B cell (primary cell): ENCODE results near the gene BRSK2. TPM values are rescaled to one million over a fixed set of nuclear protein-coding genes. Genes with fewer than 3 reads are reported as not detected.

Experiments used
- ATAC-seq: fragments of 200-7000 bp; cut with Tn5 transposase; one replicate; pipeline ENCODE4 v1.10.0; 2021; ENCODE audit warnings: low read depth, mild to moderate bottlenecking, moderate number of reproducible peaks, moderate library complexity
- CTCF ChIA-PET: fragments of 350-600 bp; sonication (Branson Sonifier 250); formaldehyde crosslinking; loops from one replicate; lab custom pipeline; 2021; ENCODE audit warnings: antibody characterized with exemption, inconsistent platforms; lab: Charles Lee
- POLR2A ChIA-PET: fragments of 350-600 bp; sonication (Branson Sonifier 250); formaldehyde crosslinking; loops from one replicate; lab custom pipeline; 2021; ENCODE audit warnings: antibody characterized with exemption; lab: Charles Lee
- DNase-seq: peaks from one replicate; pipeline ENCODE4 v3.0.0; 2013
- H2AFZ ChIP-seq: 2 replicates; pipeline ENCODE4 v1.6.1; 2012; ENCODE audit warnings: mild to moderate bottlenecking, low read depth, low read length; ENCODE audit not compliant: insufficient read depth, poor library complexity, severe bottlenecking
- H3K27ac ChIP-seq, 2 donors: 1 replicate in 1 of 2; 2 replicates in 1 of 2; pipeline ENCODE4 v1.5.1; 2012 to 2013; ENCODE audit warnings: low read length in 2 of 2, mild to moderate bottlenecking in 2 of 2, moderate library complexity in 1 of 2
- H3K27me3 ChIP-seq, 4 experiments: fragments of 200-600 bp in 1 of 4; sonication (generic) in 1 of 4; replicated peaks in 1 of 4; 1 replicate in 2 of 4; 2 replicates in 2 of 4; pipeline versions ENCODE4 v1.6.1 to v1.7.0; 2013 to 2016; ENCODE audit warnings: low read length in 3 of 4, mild to moderate bottlenecking in 2 of 4, mixed read lengths in 1 of 4, moderate library complexity in 1 of 4; ENCODE audit not compliant: insufficient read depth in 4 of 4, control insufficient read depth in 3 of 4; ENCODE audit errors: control extremely low read depth in 1 of 4
- H3K36me3 ChIP-seq, 2 experiments: replicated peaks in 1 of 2; 1 replicate in 1 of 2; 2 replicates in 1 of 2; pipeline versions ENCODE4 v1.6.1 to v1.7.1; 2013; ENCODE audit warnings: low read length in 1 of 2; ENCODE audit not compliant: insufficient read depth in 2 of 2, control insufficient read depth in 1 of 2; ENCODE audit errors: control extremely low read depth in 1 of 2, extremely low read depth in 1 of 2
- H3K4me1 ChIP-seq, 2 donors: fragments of 200-600 bp in 1 of 2; sonication (generic) in 1 of 2; 1 replicate in 1 of 2; 2 replicates in 1 of 2; pipeline versions ENCODE4 v1.5.1 to v1.6.1; 2013 to 2017; ENCODE audit warnings: low read length in 2 of 2; ENCODE audit not compliant: control insufficient read depth in 2 of 2, insufficient read depth in 2 of 2
- H3K4me2 ChIP-seq: replicated peaks from 2 replicates; pipeline ENCODE3; 2012; ENCODE audit warnings: mild to moderate bottlenecking, low read depth, low read length; ENCODE audit not compliant: poor library complexity, severe bottlenecking
- H3K4me3 ChIP-seq, 5 experiments: fragments of 200-600 bp in 1 of 5; sonication (generic) in 1 of 5; 1 replicate in 3 of 5; 2 replicates in 2 of 5; pipeline versions ENCODE4 v1.5.1 to v1.7.0; 2011 to 2016; ENCODE audit warnings: low read length in 4 of 5, mild to moderate bottlenecking in 4 of 5, low read depth in 2 of 5, control low read depth in 1 of 5, moderate library complexity in 1 of 5; ENCODE audit not compliant: insufficient read depth in 1 of 5; ENCODE audit errors: control extremely low read depth in 1 of 5, extremely low read depth in 1 of 5
- H3K79me2 ChIP-seq: fragments of 200-600 bp; sonication (generic); one replicate; pipeline ENCODE4 v1.6.0; 2016; ENCODE audit warnings: low read length; ENCODE audit not compliant: control insufficient read depth, insufficient read depth
- H3K9ac ChIP-seq: fragments of 200-600 bp; sonication (generic); 2 replicates; pipeline ENCODE4 v1.6.1; 2017; ENCODE audit warnings: mild to moderate bottlenecking, low read length, moderate library complexity
- H3K9me3 ChIP-seq, 3 donors: one replicate each; pipeline versions ENCODE4 v1.6.1 to v1.7.1; 2013; ENCODE audit warnings: low read length in 2 of 3; ENCODE audit not compliant: control insufficient read depth in 2 of 3, insufficient read depth in 1 of 3; ENCODE audit errors: control extremely low read depth in 1 of 3
- H4K20me1 ChIP-seq: 2 replicates; pipeline ENCODE4 v1.6.0; 2012; ENCODE audit warnings: mild to moderate bottlenecking, low read length; ENCODE audit not compliant: insufficient read depth, control insufficient read depth, poor library complexity, severe bottlenecking
- H3K27ac Mint-ChIP-seq: one replicate; pipeline ENCODE4 v1.8.0; 2021; ENCODE audit warnings: mixed read lengths
- H3K27me3 Mint-ChIP-seq: one replicate; pipeline ENCODE4 v1.8.0; 2021; ENCODE audit warnings: mixed read lengths
- H3K4me1 Mint-ChIP-seq: one replicate; pipeline ENCODE4 v1.8.0; 2021; ENCODE audit warnings: mixed read lengths
- H3K4me3 Mint-ChIP-seq: one replicate; pipeline ENCODE4 v1.8.0; 2021; ENCODE audit warnings: mixed read lengths
- H3K9me3 Mint-ChIP-seq: one replicate; pipeline ENCODE4 v1.8.0; 2022; ENCODE audit warnings: mixed read lengths; ENCODE audit not compliant: insufficient read depth
- CTCF ChIP-seq: fragments of 200-600 bp; IDR thresholded peaks from one replicate; pipeline ENCODE4 v1.8.0; 2022; ENCODE audit warnings: antibody characterized with exemption, mild to moderate bottlenecking
- EZH2 ChIP-seq: IDR thresholded peaks from 2 replicates; pipeline ENCODE4 v1.6.1; 2012; ENCODE audit warnings: borderline replicate concordance, low read depth, mild to moderate bottlenecking, moderate library complexity, low read length; ENCODE audit not compliant: insufficient read depth, poor library complexity, severe bottlenecking
- WGBS: methylation state at CpG from one replicate; pipeline ENCODE4 v1.1.5; 2013; ENCODE audit warnings: missing lambda C conversion rate; ENCODE audit not compliant: insufficient coverage; 5-methylcytosine and 5-hydroxymethylcytosine counted together
- intact Hi-C: fragments of 100-400 bp; cut with micrococcal nuclease; formaldehyde crosslinking; loops from one replicate; pipeline ENCODE4 v1.10.0; 2022
- polyA plus RNA-seq: library from polyadenylated mRNA; depleted of rRNA; stranded (reverse); fragments of >200 nt; gene quantifications from 2 replicates; pipeline ENCODE4 v1.2.3, GENCODE V29; 2012
- total RNA-seq, 2 donors: library from RNA; stranded (reverse); fragments of 120-200 nt in 1 of 2; gene quantifications; 1 replicate in 1 of 2; 2 replicates in 1 of 2; pipeline versions ENCODE4 v1.2.3 to v1.2.4, GENCODE V29; 2013 to 2022

The BRSK2 gene
- total and polyA plus RNA-seq, 2 donors (not counting 1 experiment from before 2014, with no cell fraction given) = 0.51 to 0.79 TPM

DNA sequence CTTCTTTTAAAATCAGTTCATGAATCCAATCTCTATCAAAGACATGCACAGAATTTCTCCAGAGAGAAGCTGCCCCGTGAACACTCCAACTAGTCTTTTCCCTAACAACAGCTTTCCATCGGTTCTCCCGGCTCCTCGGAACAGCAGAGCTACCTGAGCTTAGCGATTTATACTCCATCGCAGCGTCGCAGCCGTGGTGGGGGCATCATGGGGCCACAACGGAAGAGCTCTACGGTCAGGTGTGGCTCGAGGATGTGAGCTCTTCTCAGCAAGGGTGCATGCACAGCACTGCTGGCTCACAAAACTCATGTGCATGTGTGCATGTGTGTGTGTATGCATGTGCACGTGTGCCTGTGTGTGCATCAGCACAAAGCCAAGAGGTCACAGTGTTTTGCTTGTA is 108.5 kb downstream of the BRSK2 start:
- DNase-seq = no peak
- peaks cover 3% of the 10 kb centered on the region for H3K9me3 Mint-ChIP-seq
- Histone ChIP-seq H2AFZ (no peak overlapping the region), H4K20me1 (peaks cover 93% of the 10 kb centered on the region), H3K79me2 (peaks cover 98% of the 10 kb centered on the region), H3K27me3 (no peaks in the 10 kb centered on the region), H3K4me3 (no peak overlapping the region), H3K4me2 (no peak overlapping the region), H3K4me1 (peaks cover 0 to 11% of the 10 kb centered on the region in 2 donors), H3K27ac (no peak overlapping the region), H3K9ac (no peak overlapping the region), H3K9me3 (peaks cover 0 to 13% (median 0%) of the 10 kb centered on the region in 3 donors), H3K36me3 (peaks cover 0 to 10% of the 10 kb centered on the region in 2 experiments)
- ChIA-PET CTCF (interaction anchor here (2.0 kb wide), 1 partner anchor 17 kb away, joined by 7 read pairs; no protein-coding TSS in a partner anchor), POLR2A (no interaction called here)
- peaks cover 49% of the 10 kb centered on the region for H3K4me1 Mint-ChIP-seq
- ATAC-seq = no peak
- intact Hi-C loops = no loop called here
- H3K27ac Mint-ChIP-seq = no peak overlapping the region
- no peak overlapping the region for H3K4me3 Mint-ChIP-seq
- WGBS = 99% methylated on average over 12 of the region's 13 CpGs
- H3K27me3 Mint-ChIP-seq = no peaks in the 10 kb centered on the region
- no peak for TF ChIP-seq CTCF
- TF ChIP-seq EZH2 = no peak

DNA sequence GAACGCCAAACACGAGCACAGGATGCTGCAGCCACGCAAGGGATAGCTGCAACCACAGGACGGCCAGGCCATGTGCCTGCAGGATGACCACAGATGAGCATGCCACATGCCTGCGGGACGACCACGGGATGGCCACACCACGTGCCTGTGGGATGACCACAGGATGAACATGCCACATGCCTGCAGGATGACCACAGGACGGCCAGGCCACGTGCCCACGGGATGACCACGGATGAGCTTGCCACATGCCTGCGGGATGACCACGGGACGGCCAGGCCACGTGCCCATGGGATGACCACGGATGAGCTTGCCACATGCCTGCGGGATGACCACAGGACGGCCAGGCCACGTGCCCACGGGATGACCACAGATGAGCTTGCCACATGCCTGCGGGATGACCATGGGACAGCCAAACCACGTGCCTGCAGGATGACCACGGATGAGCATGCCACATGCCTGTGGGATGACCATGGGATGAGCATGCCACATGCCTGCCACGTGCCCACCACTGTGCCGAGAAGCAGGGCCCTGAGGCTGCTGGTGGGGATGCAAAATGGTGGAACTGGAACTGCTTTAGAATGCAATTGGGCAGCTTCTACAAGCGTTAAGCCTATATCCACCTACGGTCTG is 109.6 kb downstream of the BRSK2 start:
- H3K9me3 ChIP-seq = peaks cover 0 to 13% (median 0%) of the 10 kb centered on the region in 3 donors
- peaks cover 98% of the 10 kb centered on the region for H3K79me2 ChIP-seq
- no peak overlapping the region for H3K4me2 ChIP-seq
- H3K4me3 ChIP-seq = no peak overlapping the region
- ChIA-PET POLR2A (no interaction called here), CTCF (interaction anchor here (2.0 kb wide), 1 partner anchor 16 kb away, joined by 7 read pairs; no protein-coding TSS in a partner anchor)
- Mint-ChIP-seq H3K4me1 (peaks cover 41% of the 10 kb centered on the region), H3K9me3 (peaks cover 3% of the 10 kb centered on the region), H3K27me3 (no peaks in the 10 kb centered on the region), H3K4me3 (no peak overlapping the region), H3K27ac (no peak overlapping the region)
- intact Hi-C loops = no loop called here
- H3K9ac ChIP-seq = no peak overlapping the region
- DNase-seq = no peak
- H3K36me3 ChIP-seq = peaks cover 0 to 10% of the 10 kb centered on the region in 2 experiments
- 95% methylated on average over 28 of the region's 28 CpGs for WGBS
- ATAC-seq = no peak
- no peaks in the 10 kb centered on the region for H3K27me3 ChIP-seq
- peaks cover 0 to 3% of the 10 kb centered on the region in 2 donors for H3K4me1 ChIP-seq
- no peak overlapping the region for H2AFZ ChIP-seq
- peaks cover 94% of the 10 kb centered on the region for H4K20me1 ChIP-seq
- H3K27ac ChIP-seq = no peak overlapping the region
- TF ChIP-seq CTCF = no peak
- no peak for TF ChIP-seq EZH2
